Calu3 (cell line): ENCODE results near the gene ANG. TPM values are rescaled to one million over a fixed set of nuclear protein-coding genes. Genes with fewer than 3 reads are reported as not detected.
"Not testable (repeated sequence)": the region's sequence is repeated elsewhere in the genome, so short reads cannot be mapped to it uniquely, and the experiment has no call there.

Experiments
- BruUV-seq: library from RNA; stranded (reverse); fragments of 400-500 nt; replicated peaks from 2 replicates; lab custom pipeline; 2021; lab: Mats Ljungman, UMichigan
- CTCF ChIA-PET: fragments of 300-600 bp; sonication (Branson Sonifier 250); formaldehyde crosslinking; loops from one replicate; lab custom pipeline; 2022; ENCODE audit warnings: antibody characterized with exemption; lab: Charles Lee
- DNase-seq: peaks from one replicate; pipeline ENCODE4 v3.0.0; 2022
- H3K27ac Mint-ChIP-seq: one replicate; pipeline ENCODE4 v1.8.0; 2022; ENCODE audit warnings: mixed read lengths; ENCODE audit not compliant: unreplicated experiment
- H3K27me3 Mint-ChIP-seq: one replicate; pipeline ENCODE4 v1.8.0; 2022; ENCODE audit warnings: mixed read lengths; ENCODE audit not compliant: unreplicated experiment
- H3K36me3 Mint-ChIP-seq: one replicate; pipeline ENCODE4 v1.8.0; 2022; ENCODE audit warnings: mild to moderate bottlenecking, moderate library complexity, mixed read lengths; ENCODE audit not compliant: insufficient read depth, unreplicated experiment
- H3K4me1 Mint-ChIP-seq: one replicate; pipeline ENCODE4 v1.8.0; 2022; ENCODE audit warnings: mild to moderate bottlenecking, low read depth, mixed read lengths; ENCODE audit not compliant: unreplicated experiment
- H3K4me3 Mint-ChIP-seq: one replicate; pipeline ENCODE4 v1.8.0; 2022; ENCODE audit warnings: mild to moderate bottlenecking, low read depth, moderate library complexity, mixed read lengths; ENCODE audit not compliant: unreplicated experiment
- H3K9me3 Mint-ChIP-seq: one replicate; pipeline ENCODE4 v1.8.0; 2022; ENCODE audit warnings: low read depth, mixed read lengths; ENCODE audit not compliant: unreplicated experiment
- CTCF ChIP-seq: fragments of 200-600 bp; IDR thresholded peaks from one replicate; pipeline ENCODE4 v1.8.0; 2022; ENCODE audit warnings: antibody characterized with exemption; ENCODE audit not compliant: unreplicated experiment
- intact Hi-C: fragments of 100-400 bp; cut with micrococcal nuclease; formaldehyde crosslinking; loops from one replicate; pipeline ENCODE4 v1.10.0; 2022; ENCODE audit not compliant: unreplicated experiment
- total RNA-seq: library from RNA; stranded (reverse); gene quantifications from 2 replicates; pipeline ENCODE4 v1.2.3, GENCODE V29; 2022

Gene ANG
- total RNA-seq, 1 experiment from 2014 or later = 4.4 TPM

GRCh38 chr14:20659813-20660395, 28.7 kb upstream of the ANG start:
- H3K36me3 Mint-ChIP-seq = peaks cover 10% of the 10 kb centered on the region
- intact Hi-C loops = no loop called here
- DNase-seq = no peak
- H3K9me3 Mint-ChIP-seq = no peaks in the 10 kb centered on the region
- H3K4me1 Mint-ChIP-seq = peaks cover 13% of the 10 kb centered on the region
- TF ChIP-seq CTCF = no peak
- no TSS peak for BruUV-seq
- H3K4me3 Mint-ChIP-seq = no peak overlapping the region
- H3K27me3 Mint-ChIP-seq = peaks cover 45% of the 10 kb centered on the region
- H3K27ac Mint-ChIP-seq = no peak overlapping the region
- CTCF ChIA-PET = interaction anchor here (0.6 kb wide), 2 partner anchors 8 to 131 kb away, joined by 3 read pairs; no protein-coding TSS in a partner anchor

GRCh38 chr14:20661197-20661596, 27.4 kb upstream of the ANG start:
- H3K4me1 Mint-ChIP-seq = peaks cover 13% of the 10 kb centered on the region
- H3K27me3 Mint-ChIP-seq = peaks cover 32% of the 10 kb centered on the region
- CTCF ChIA-PET = interaction anchor here (1.0 kb wide), 1 partner anchor 19 kb away, joined by 5 read pairs; no protein-coding TSS in a partner anchor
- peaks cover 10% of the 10 kb centered on the region for H3K36me3 Mint-ChIP-seq
- no peak overlapping the region for H3K4me3 Mint-ChIP-seq
- no peak overlapping the region for H3K27ac Mint-ChIP-seq
- intact Hi-C loops = no loop called here
- no peak for TF ChIP-seq CTCF
- DNase-seq = no peak
- no TSS peak for BruUV-seq
- H3K9me3 Mint-ChIP-seq = no peaks in the 10 kb centered on the region

GRCh38 chr14:20662968-20663732, 25.4 kb upstream of the ANG start:
- Mint-ChIP-seq H3K4me1 (peaks cover 13% of the 10 kb centered on the region), H3K36me3 (peaks cover 10% of the 10 kb centered on the region), H3K9me3 (no peaks in the 10 kb centered on the region), H3K27me3 (peaks cover 35% of the 10 kb centered on the region), H3K4me3 (peak overlapping the region; percentile 37), H3K27ac (peak overlapping the region; percentile 59)
- peak; percentile 59 for TF ChIP-seq CTCF
- BruUV-seq = no TSS peak
- peak; percentile 76 for DNase-seq
- intact Hi-C loops = loop anchor here (1.0 kb wide), 1 partner anchor 28 kb away; no protein-coding TSS in a partner anchor
- CTCF ChIA-PET = interaction anchor here (0.6 to 2.2 kb wide), 5 partner anchors 19 to 408 kb away, joined by 4 to 17 read pairs (median 7); no protein-coding TSS in a partner anchor

- peaks cover 44% of the 10 kb centered on the region for H3K27me3 Mint-ChIP-seq
- H3K27ac Mint-ChIP-seq, DNase-seq, CTCF ChIA-PET, intact Hi-C loops, BruUV-seq, H3K9me3 Mint-ChIP-seq, H3K4me3 Mint-ChIP-seq: not testable (repeated sequence)
- H3K4me1 Mint-ChIP-seq = peaks cover 13% of the 10 kb centered on the region
- H3K36me3 Mint-ChIP-seq = peaks cover 10% of the 10 kb centered on the region
Observed at GRCh38 chr14:20666400-20666961, 22.1 kb upstream of the ANG start.
